ENCODE data around the gene GOLGA6L2.
"Not testable (repeated sequence)": the region's sequence is repeated elsewhere in the genome, so short reads cannot be mapped to it uniquely, and the experiment has no call there.

Gene GOLGA6L2

GRCh38 chr15:23440596-23440995, 6.4 kb downstream of the GOLGA6L2 start:
- no peak overlapping the region for H3K4me3 ChIP-seq (ENCODE audit: low read length)
- H2AFZ ChIP-seq (ENCODE audit: low read depth, low read length): no peak overlapping the region
- peaks cover 3% of the 10 kb centered on the region for H3K27me3 ChIP-seq (ENCODE audit: insufficient read depth, low read length)
- H3K9me3 ChIP-seq (ENCODE audit: low read length): no peaks in the 10 kb centered on the region
- no peaks in the 10 kb centered on the region for H3K36me3 ChIP-seq (ENCODE audit: insufficient read depth, low read length)
- no peaks in the 10 kb centered on the region for H3K4me1 ChIP-seq (ENCODE audit: insufficient read depth, low read length)

- H3K4me3 ChIP-seq (ENCODE audit: low read length): no peak overlapping the region
- no peaks in the 10 kb centered on the region for H3K36me3 ChIP-seq (ENCODE audit: insufficient read depth, low read length)
- H2AFZ ChIP-seq (ENCODE audit: low read depth, low read length): no peak overlapping the region
- H3K9me3 ChIP-seq (ENCODE audit: low read length): no peaks in the 10 kb centered on the region
- H3K4me1 ChIP-seq (ENCODE audit: insufficient read depth, low read length): no peaks in the 10 kb centered on the region
- H3K27me3 ChIP-seq (ENCODE audit: insufficient read depth, low read length): peaks cover 3% of the 10 kb centered on the region
Measured at GRCh38 chr15:23439513-23439912, 7.5 kb downstream of the GOLGA6L2 start.

- H3K36me3 ChIP-seq (ENCODE audit: insufficient read depth, low read length): no peaks in the 10 kb centered on the region
- H3K27me3 ChIP-seq (ENCODE audit: insufficient read depth, low read length): peaks cover 3% of the 10 kb centered on the region
- H2AFZ ChIP-seq (ENCODE audit: low read depth, low read length): no peak overlapping the region
- H3K9me3 ChIP-seq (ENCODE audit: low read length): no peaks in the 10 kb centered on the region
- no peaks in the 10 kb centered on the region for H3K4me1 ChIP-seq (ENCODE audit: insufficient read depth, low read length)
- no peak overlapping the region for H3K4me3 ChIP-seq (ENCODE audit: low read length)
Measured at GRCh38 chr15:23438816-23439466, 8.1 kb downstream of the GOLGA6L2 start.

GRCh38 chr15:23437673-23438072, 9.4 kb downstream of the GOLGA6L2 start:
- H3K4me1 ChIP-seq (ENCODE audit: insufficient read depth, low read length): no peaks in the 10 kb centered on the region
- H3K4me3 ChIP-seq (ENCODE audit: low read length): no peak overlapping the region
- no peaks in the 10 kb centered on the region for H3K36me3 ChIP-seq (ENCODE audit: insufficient read depth, low read length)
- H2AFZ ChIP-seq (ENCODE audit: low read depth, low read length): no peak overlapping the region
- H3K9me3 ChIP-seq (ENCODE audit: low read length): no peaks in the 10 kb centered on the region
- peaks cover 3% of the 10 kb centered on the region for H3K27me3 ChIP-seq (ENCODE audit: insufficient read depth, low read length)

GRCh38 chr15:23437146-23437545, 9.9 kb downstream of the GOLGA6L2 start:
- H3K4me1 ChIP-seq (ENCODE audit: insufficient read depth, low read length): no peaks in the 10 kb centered on the region
- no peak overlapping the region for H3K4me3 ChIP-seq (ENCODE audit: low read length)
- peaks cover 3% of the 10 kb centered on the region for H3K27me3 ChIP-seq (ENCODE audit: insufficient read depth, low read length)
- no peak overlapping the region for H2AFZ ChIP-seq (ENCODE audit: low read depth, low read length)
- H3K9me3 ChIP-seq (ENCODE audit: low read length): no peaks in the 10 kb centered on the region
- H3K36me3 ChIP-seq (ENCODE audit: insufficient read depth, low read length): no peaks in the 10 kb centered on the region

GRCh38 chr15:23436421-23436820, 10.6 kb downstream of the GOLGA6L2 start:
- Histone ChIP-seq H3K27me3 (ENCODE audit: insufficient read depth, low read length) (peaks cover 3% of the 10 kb centered on the region), H2AFZ (ENCODE audit: low read depth, low read length) (no peak overlapping the region)

GRCh38 chr15:23434699-23435098, 12.3 kb downstream of the GOLGA6L2 start:
- not testable (repeated sequence) for H2AFZ ChIP-seq (ENCODE audit: low read depth, low read length); H3K36me3 ChIP-seq (ENCODE audit: insufficient read depth, low read length); H3K4me3 ChIP-seq (ENCODE audit: low read length); H3K27me3 ChIP-seq (ENCODE audit: insufficient read depth, low read length); H3K9me3 ChIP-seq (ENCODE audit: low read length); H3K4me1 ChIP-seq (ENCODE audit: insufficient read depth, low read length)

More at GRCh38 chr15:23436421-23436820, 10.6 kb downstream of the GOLGA6L2 start:
- Histone ChIP-seq H3K4me3 (ENCODE audit: low read length) (no peak overlapping the region), H3K4me1 (ENCODE audit: insufficient read depth, low read length) (no peaks in the 10 kb centered on the region), H3K9me3 (ENCODE audit: low read length) (no peaks in the 10 kb centered on the region), H3K36me3 (ENCODE audit: insufficient read depth, low read length) (no peaks in the 10 kb centered on the region)

- H2AFZ ChIP-seq (ENCODE audit: low read depth, low read length); H3K4me3 ChIP-seq (ENCODE audit: low read length); H3K9me3 ChIP-seq (ENCODE audit: low read length); H3K4me1 ChIP-seq (ENCODE audit: insufficient read depth, low read length); H3K36me3 ChIP-seq (ENCODE audit: insufficient read depth, low read length); H3K27me3 ChIP-seq (ENCODE audit: insufficient read depth, low read length): not testable (repeated sequence)
Measured at GRCh38 chr15:23425327-23425726, 21.7 kb downstream of the GOLGA6L2 start.

- no peaks in the 10 kb centered on the region for H3K36me3 ChIP-seq (ENCODE audit: insufficient read depth, low read length)
Measured at GRCh38 chr15:23424111-23424904, 22.7 kb downstream of the GOLGA6L2 start.

GRCh38 chr15:23422946-23423708, 23.9 kb downstream of the GOLGA6L2 start:
- Histone ChIP-seq H3K4me3 (ENCODE audit: low read length) (no peak overlapping the region), H3K4me1 (ENCODE audit: insufficient read depth, low read length) (no peaks in the 10 kb centered on the region), H3K27me3 (ENCODE audit: insufficient read depth, low read length) (no peaks in the 10 kb centered on the region), H3K9me3 (ENCODE audit: low read length) (no peaks in the 10 kb centered on the region), H3K36me3 (ENCODE audit: insufficient read depth, low read length) (no peaks in the 10 kb centered on the region), H2AFZ (ENCODE audit: low read depth, low read length) (no peak overlapping the region)

More at GRCh38 chr15:23424111-23424904, 22.7 kb downstream of the GOLGA6L2 start:
- no peak overlapping the region for H3K4me3 ChIP-seq (ENCODE audit: low read length)
- H2AFZ ChIP-seq (ENCODE audit: low read depth, low read length): no peak overlapping the region
- H3K4me1 ChIP-seq (ENCODE audit: insufficient read depth, low read length): no peaks in the 10 kb centered on the region
- no peaks in the 10 kb centered on the region for H3K27me3 ChIP-seq (ENCODE audit: insufficient read depth, low read length)
- no peaks in the 10 kb centered on the region for H3K9me3 ChIP-seq (ENCODE audit: low read length)

GRCh38 chr15:23422099-23422945, 24.7 kb downstream of the GOLGA6L2 start:
- H2AFZ ChIP-seq (ENCODE audit: low read depth, low read length): no peak overlapping the region
- H3K4me1 ChIP-seq (ENCODE audit: insufficient read depth, low read length): no peaks in the 10 kb centered on the region
- H3K9me3 ChIP-seq (ENCODE audit: low read length): no peaks in the 10 kb centered on the region
- no peaks in the 10 kb centered on the region for H3K36me3 ChIP-seq (ENCODE audit: insufficient read depth, low read length)
- H3K27me3 ChIP-seq (ENCODE audit: insufficient read depth, low read length): no peaks in the 10 kb centered on the region
- H3K4me3 ChIP-seq (ENCODE audit: low read length): no peak overlapping the region

GRCh38 chr15:23420806-23421575, 26.1 kb downstream of the GOLGA6L2 start:
- no peaks in the 10 kb centered on the region for H3K36me3 ChIP-seq (ENCODE audit: insufficient read depth, low read length)
- H2AFZ ChIP-seq (ENCODE audit: low read depth, low read length): no peak overlapping the region
- H3K9me3 ChIP-seq (ENCODE audit: low read length): no peaks in the 10 kb centered on the region
- H3K4me1 ChIP-seq (ENCODE audit: insufficient read depth, low read length): no peaks in the 10 kb centered on the region
- H3K27me3 ChIP-seq (ENCODE audit: insufficient read depth, low read length): no peaks in the 10 kb centered on the region
- no peak overlapping the region for H3K4me3 ChIP-seq (ENCODE audit: low read length)

All from neuron (in vitro differentiated cells).